SH-SY5Y (cell line): ENCODE measurements around the gene PPIL6.

Source experiments
- GATA2 ChIP-seq: IDR thresholded peaks from 2 replicates; pipeline ENCODE4 v1.6.1; 2011; ENCODE audit warnings: mild to moderate bottlenecking, low read depth, low read length
- GATA3 ChIP-seq: IDR thresholded peaks from 2 replicates; pipeline ENCODE4 v1.6.1; 2011; ENCODE audit warnings: low read depth, mild to moderate bottlenecking, low read length, moderate library complexity

GRCh38 chr6:109486068-109486467 is 45.6 kb upstream of the PPIL6 start:
- TF ChIP-seq GATA3 (no peak), GATA2 (no peak)
